Measurements from ENCODE around the gene ACD.

DNA sequence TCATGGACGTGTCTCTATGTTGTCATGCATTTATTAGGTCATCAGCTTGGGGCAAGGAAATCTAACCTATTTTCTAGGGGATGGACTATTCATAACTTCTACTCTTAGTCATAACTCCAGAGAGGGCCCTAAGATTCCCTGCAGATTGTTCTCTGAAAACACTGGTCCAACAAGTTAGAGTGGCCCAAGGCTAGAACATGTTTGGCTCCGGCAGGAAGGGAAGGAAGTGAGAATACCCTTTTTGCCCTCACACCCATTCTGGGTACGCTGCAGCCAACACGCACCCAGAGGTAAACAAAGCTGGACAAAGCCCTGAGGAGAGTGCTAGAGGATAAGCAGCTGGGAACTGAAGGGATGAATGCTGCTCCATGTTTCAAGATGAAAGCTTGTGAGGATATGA is 16.5 kb upstream of the ACD start:
- TF ChIP-seq, protein P1, sequence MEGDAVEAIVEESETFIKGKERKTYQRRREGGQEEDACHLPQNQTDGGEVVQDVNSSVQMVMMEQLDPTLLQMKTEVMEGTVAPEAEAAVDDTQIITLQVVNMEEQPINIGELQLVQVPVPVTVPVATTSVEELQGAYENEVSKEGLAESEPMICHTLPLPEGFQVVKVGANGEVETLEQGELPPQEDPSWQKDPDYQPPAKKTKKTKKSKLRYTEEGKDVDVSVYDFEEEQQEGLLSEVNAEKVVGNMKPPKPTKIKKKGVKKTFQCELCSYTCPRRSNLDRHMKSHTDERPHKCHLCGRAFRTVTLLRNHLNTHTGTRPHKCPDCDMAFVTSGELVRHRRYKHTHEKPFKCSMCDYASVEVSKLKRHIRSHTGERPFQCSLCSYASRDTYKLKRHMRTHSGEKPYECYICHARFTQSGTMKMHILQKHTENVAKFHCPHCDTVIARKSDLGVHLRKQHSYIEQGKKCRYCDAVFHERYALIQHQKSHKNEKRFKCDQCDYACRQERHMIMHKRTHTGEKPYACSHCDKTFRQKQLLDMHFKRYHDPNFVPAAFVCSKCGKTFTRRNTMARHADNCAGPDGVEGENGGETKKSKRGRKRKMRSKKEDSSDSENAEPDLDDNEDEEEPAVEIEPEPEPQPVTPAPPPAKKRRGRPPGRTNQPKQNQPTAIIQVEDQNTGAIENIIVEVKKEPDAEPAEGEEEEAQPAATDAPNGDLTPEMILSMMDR (tag by site-specific recombination; IDR thresholded peaks at IDR 0.05), result no peak
- no peak for TF ChIP-seq ZNF175 (tag by site-specific recombination; IDR thresholded peaks at IDR 0.05)
- TF ChIP-seq, protein P2, sequence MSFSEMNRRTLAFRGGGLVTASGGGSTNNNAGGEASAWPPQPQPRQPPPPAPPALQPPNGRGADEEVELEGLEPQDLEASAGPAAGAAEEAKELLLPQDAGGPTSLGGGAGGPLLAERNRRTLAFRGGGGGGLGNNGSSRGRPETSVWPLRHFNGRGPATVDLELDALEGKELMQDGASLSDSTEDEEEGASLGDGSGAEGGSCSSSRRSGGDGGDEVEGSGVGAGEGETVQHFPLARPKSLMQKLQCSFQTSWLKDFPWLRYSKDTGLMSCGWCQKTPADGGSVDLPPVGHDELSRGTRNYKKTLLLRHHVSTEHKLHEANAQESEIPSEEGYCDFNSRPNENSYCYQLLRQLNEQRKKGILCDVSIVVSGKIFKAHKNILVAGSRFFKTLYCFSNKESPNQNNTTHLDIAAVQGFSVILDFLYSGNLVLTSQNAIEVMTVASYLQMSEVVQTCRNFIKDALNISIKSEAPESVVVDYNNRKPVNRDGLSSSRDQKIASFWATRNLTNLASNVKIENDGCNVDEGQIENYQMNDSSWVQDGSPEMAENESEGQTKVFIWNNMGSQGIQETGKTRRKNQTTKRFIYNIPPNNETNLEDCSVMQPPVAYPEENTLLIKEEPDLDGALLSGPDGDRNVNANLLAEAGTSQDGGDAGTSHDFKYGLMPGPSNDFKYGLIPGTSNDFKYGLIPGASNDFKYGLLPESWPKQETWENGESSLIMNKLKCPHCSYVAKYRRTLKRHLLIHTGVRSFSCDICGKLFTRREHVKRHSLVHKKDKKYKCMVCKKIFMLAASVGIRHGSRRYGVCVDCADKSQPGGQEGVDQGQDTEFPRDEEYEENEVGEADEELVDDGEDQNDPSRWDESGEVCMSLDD (tag by site-specific recombination; IDR thresholded peaks at IDR 0.05), result no peak
- TF ChIP-seq ZNF398 (tag by site-specific recombination; IDR thresholded peaks at IDR 0.05), result no peak
- no peak for TF ChIP-seq RBAK (tag by site-specific recombination; IDR thresholded peaks at IDR 0.05)
- no peak for TF ChIP-seq ZNF677 (tag by site-specific recombination; IDR thresholded peaks at IDR 0.05)
- TF ChIP-seq ZNF670 (tag by site-specific recombination; IDR thresholded peaks at IDR 0.05; ENCODE audit: low read depth), result no peak

All from HEK293 (cell line).